CD4-positive, CD25-positive, alpha-beta regulatory T cell (primary cell): ENCODE results near the gene TOMM22. TPM values are rescaled to one million over a fixed set of nuclear protein-coding genes. Genes with fewer than 3 reads are reported as not detected.

Source experiments
- ATAC-seq, 2 donors: fragments of 150-1000 bp; cut with Tn5 transposase; one replicate each; pipeline ENCODE4 v1.10.0; 2021; ENCODE audit warnings: low read depth in 2 of 2, moderate number of reproducible peaks in 2 of 2, moderate library complexity in 1 of 2
- DNase-seq, 3 donors: peaks; one replicate each; pipeline versions ENCODE4 v3.0.0 to v3.0.0-alpha.2; 2012 to 2022; ENCODE audit warnings: mixed read lengths in 1 of 3
- H3K27ac ChIP-seq: one replicate; pipeline ENCODE4 v1.7.0; 2013; ENCODE audit warnings: mild to moderate bottlenecking, low read length; ENCODE audit not compliant: insufficient read depth, poor library complexity, severe bottlenecking
- H3K27me3 ChIP-seq: one replicate; pipeline ENCODE4 v1.7.0; 2013; ENCODE audit warnings: low read length; ENCODE audit not compliant: control insufficient read depth, insufficient read depth
- H3K36me3 ChIP-seq: one replicate; pipeline ENCODE4 v1.7.0; 2013; ENCODE audit warnings: mild to moderate bottlenecking, low read length, moderate library complexity; ENCODE audit not compliant: control insufficient read depth, insufficient read depth
- H3K4me1 ChIP-seq: 2 replicates; pipeline ENCODE4 v1.7.0; 2013; ENCODE audit warnings: mild to moderate bottlenecking, low read length; ENCODE audit not compliant: insufficient read depth, control insufficient read depth, poor library complexity, severe bottlenecking
- H3K4me3 ChIP-seq: one replicate; pipeline ENCODE4 v1.7.0; 2013; ENCODE audit warnings: low read depth, mild to moderate bottlenecking, low read length, moderate library complexity
- H3K9me3 ChIP-seq, 2 experiments: 1 replicate in 1 of 2; 2 replicates in 1 of 2; pipeline ENCODE4 v1.7.0; 2013; ENCODE audit warnings: low read length in 2 of 2, mild to moderate bottlenecking in 1 of 2, moderate library complexity in 1 of 2; ENCODE audit not compliant: control insufficient read depth in 2 of 2
- H3K27ac Mint-ChIP-seq, 3 donors: one replicate each; pipeline ENCODE4 v1.8.0; 2020 to 2022; ENCODE audit warnings: mild to moderate bottlenecking in 3 of 3, mixed read lengths in 3 of 3, moderate library complexity in 2 of 3
- H3K27me3 Mint-ChIP-seq: one replicate; pipeline ENCODE4 v1.8.0; 2022; ENCODE audit warnings: mild to moderate bottlenecking, mixed read lengths
- H3K36me3 Mint-ChIP-seq: one replicate; pipeline ENCODE4 v1.8.0; 2020; ENCODE audit warnings: mixed read lengths
- H3K4me1 Mint-ChIP-seq, 4 donors: one replicate each; pipeline ENCODE4 v1.8.0; 2020 to 2022; ENCODE audit warnings: mixed read lengths in 4 of 4, mild to moderate bottlenecking in 1 of 4
- H3K4me3 Mint-ChIP-seq, 4 donors: one replicate each; pipeline ENCODE4 v1.8.0; 2020 to 2022; ENCODE audit warnings: mild to moderate bottlenecking in 4 of 4, mixed read lengths in 4 of 4, moderate library complexity in 3 of 4
- H3K9me3 Mint-ChIP-seq, 7 donors: one replicate each; pipeline ENCODE4 v1.8.0; 2020 to 2022; ENCODE audit warnings: mixed read lengths in 7 of 7, mild to moderate bottlenecking in 3 of 7, moderate library complexity in 2 of 7
- polyA plus RNA-seq, 4 donors: library from polyadenylated mRNA; unstranded; fragments of 300-500 nt; fragmentation: Illumina TruSeq; gene quantifications; one replicate each; pipeline ENCODE4 v1.2.3, GENCODE V29; 2021
- total RNA-seq: library from RNA; stranded (reverse); gene quantifications from one replicate; pipeline ENCODE4 v1.2.3, GENCODE V29; 2022

Gene TOMM22
- total and polyA plus RNA-seq, 5 donors from 2014 or later: 58.4 to 72.7 (median 63.5) TPM

GRCh38 chr22:38649841-38650522, 31.8 kb upstream of the TOMM22 start:
- Mint-ChIP-seq H3K9me3 (no peaks in the 10 kb centered on the region), H3K4me3 (no peak overlapping the region)

GRCh38 chr22:38652859-38653258, 28.9 kb upstream of the TOMM22 start:
- Mint-ChIP-seq H3K36me3 (no peaks in the 10 kb centered on the region), H3K27me3 (peaks cover 4% of the 10 kb centered on the region), H3K27ac (no peak overlapping the region), H3K4me3 (no peak overlapping the region), H3K9me3 (no peaks in the 10 kb centered on the region), H3K4me1 (peaks cover 5 to 23% (median 15%) of the 10 kb centered on the region in 4 donors)
- DNase-seq: peak in 1 of 3 donors; percentile 58
- Histone ChIP-seq H3K4me3 (no peak overlapping the region), H3K27ac (no peak overlapping the region), H3K9me3 (no peaks in the 10 kb centered on the region), H3K4me1 (peaks cover 17% of the 10 kb centered on the region), H3K36me3 (no peaks in the 10 kb centered on the region), H3K27me3 (no peaks in the 10 kb centered on the region)
- no peak for ATAC-seq

More at GRCh38 chr22:38649841-38650522, 31.8 kb upstream of the TOMM22 start:
- no peak overlapping the region for H3K27ac Mint-ChIP-seq
- no peaks in the 10 kb centered on the region for H3K9me3 ChIP-seq
- no peaks in the 10 kb centered on the region for H3K4me1 ChIP-seq
- H3K27me3 Mint-ChIP-seq: no peaks in the 10 kb centered on the region
- no peaks in the 10 kb centered on the region for H3K27me3 ChIP-seq
- no peaks in the 10 kb centered on the region for H3K36me3 ChIP-seq
- H3K4me1 Mint-ChIP-seq: peaks cover 0 to 4% (median 0%) of the 10 kb centered on the region in 4 donors
- no peak overlapping the region for H3K27ac ChIP-seq
- H3K4me3 ChIP-seq: no peak overlapping the region
- ATAC-seq (no peak), DNase-seq (no peak)
- H3K36me3 Mint-ChIP-seq: no peaks in the 10 kb centered on the region

- Mint-ChIP-seq H3K27ac (no peak overlapping the region), H3K4me1 (peaks cover 7 to 31% (median 17%) of the 10 kb centered on the region in 4 donors), H3K27me3 (peaks cover 4% of the 10 kb centered on the region), H3K36me3 (no peaks in the 10 kb centered on the region), H3K9me3 (no peaks in the 10 kb centered on the region), H3K4me3 (peak overlapping the region; percentile 17 to 74 (median 44))
- Histone ChIP-seq H3K27me3 (no peaks in the 10 kb centered on the region), H3K9me3 (no peaks in the 10 kb centered on the region), H3K36me3 (no peaks in the 10 kb centered on the region), H3K27ac (no peak overlapping the region), H3K4me1 (peaks cover 21% of the 10 kb centered on the region), H3K4me3 (no peak overlapping the region)
- ATAC-seq (no peak), DNase-seq (no peak)
Measured at GRCh38 chr22:38653741-38654140, 28.0 kb upstream of the TOMM22 start.

GRCh38 chr22:38655519-38656255, 26.1 kb upstream of the TOMM22 start:
- Mint-ChIP-seq H3K9me3 (no peaks in the 10 kb centered on the region), H3K36me3 (no peaks in the 10 kb centered on the region), H3K27ac (peak overlapping the region in 2 of 3 donors; percentile 95), H3K27me3 (peaks cover 4% of the 10 kb centered on the region), H3K4me3 (peak overlapping the region; percentile 93 to 100 (median 96)), H3K4me1 (peaks cover 7 to 38% (median 17%) of the 10 kb centered on the region in 4 donors)
- Histone ChIP-seq H3K9me3 (no peaks in the 10 kb centered on the region), H3K4me3 (peak overlapping the region; percentile 96), H3K4me1 (peaks cover 21% of the 10 kb centered on the region), H3K27ac (peak overlapping the region; percentile 88), H3K27me3 (no peaks in the 10 kb centered on the region), H3K36me3 (no peaks in the 10 kb centered on the region)
- ATAC-seq: no peak
- no peak for DNase-seq

- no peaks in the 10 kb centered on the region for H3K9me3 ChIP-seq
- H3K27me3 ChIP-seq: no peaks in the 10 kb centered on the region
- Mint-ChIP-seq H3K4me1 (peaks cover 7 to 38% (median 17%) of the 10 kb centered on the region in 4 donors), H3K4me3 (peak within 1 kb of the TSS; percentile 93 to 100 (median 96)), H3K9me3 (no peaks in the 10 kb centered on the region), H3K36me3 (no peaks in the 10 kb centered on the region), H3K27me3 (peaks cover 4% of the 10 kb centered on the region), H3K27ac (peak within 1 kb of the TSS; percentile 95 to 96 (median 95))
- H3K4me1 ChIP-seq: peaks cover 21% of the 10 kb centered on the region
- peak within 1 kb of the TSS; percentile 88 for H3K27ac ChIP-seq
- H3K36me3 ChIP-seq: no peaks in the 10 kb centered on the region
- DNase-seq (peak; percentile 79 to 86 (median 84)), ATAC-seq (peak; percentile 76 to 79)
- H3K4me3 ChIP-seq: peak within 1 kb of the TSS; percentile 96
Measured at GRCh38 chr22:38656256-38657044, 25.3 kb upstream of the TOMM22 start, which contains the start of the genes CBY1 and FAM227A. CBY1 (plus strand) TSS chr22:38656638; CDS start chr22:38668055, 11,417 bp downstream. FAM227A (minus strand) TSS chr22:38656392; CDS start chr22:38650168, 6,224 bp downstream.

- H3K4me3 Mint-ChIP-seq: peak overlapping the region; percentile 93 to 100 (median 96)
- peaks cover 7 to 38% (median 17%) of the 10 kb centered on the region in 4 donors for H3K4me1 Mint-ChIP-seq
- no peaks in the 10 kb centered on the region for H3K9me3 Mint-ChIP-seq
- H3K27ac Mint-ChIP-seq: peak overlapping the region; percentile 35 to 95 (median 95)
- Histone ChIP-seq H3K36me3 (no peaks in the 10 kb centered on the region), H3K27me3 (no peaks in the 10 kb centered on the region), H3K4me3 (peak overlapping the region; percentile 96), H3K27ac (peak overlapping the region; percentile 88), H3K4me1 (peaks cover 21% of the 10 kb centered on the region), H3K9me3 (no peaks in the 10 kb centered on the region)
- ATAC-seq (peak in 1 of 2 donors; percentile 19), DNase-seq (peak in 2 of 3 donors; percentile 20 to 57)
- H3K27me3 Mint-ChIP-seq: peaks cover 4% of the 10 kb centered on the region
- H3K36me3 Mint-ChIP-seq: no peaks in the 10 kb centered on the region
Measured at GRCh38 chr22:38657045-38657909, 24.5 kb upstream of the TOMM22 start.
